CD8-positive, alpha-beta memory T cell (primary cell): ENCODE results near the gene DOCK4. TPM values are rescaled to one million over a fixed set of nuclear protein-coding genes. Genes with fewer than 3 reads are reported as not detected.

Source experiments
- CTCF ChIA-PET: fragments of 350-600 bp; sonication (Branson Sonifier 250); formaldehyde crosslinking; loops from one replicate; lab custom pipeline; 2021; ENCODE audit warnings: antibody characterized with exemption; lab: Charles Lee
- POLR2A ChIA-PET: fragments of 350-600 bp; sonication (Branson Sonifier 250); formaldehyde crosslinking; loops from one replicate; lab custom pipeline; 2021; ENCODE audit warnings: antibody characterized with exemption; lab: Charles Lee
- DNase-seq, 5 donors: peaks; one replicate each; pipeline versions ENCODE4 v3.0.0 to v3.0.0-alpha.2; 2020 to 2022; ENCODE audit warnings: mixed read lengths in 1 of 5
- H3K27ac ChIP-seq: one replicate; pipeline ENCODE4 v1.7.0; 2013; ENCODE audit warnings: low read depth, mild to moderate bottlenecking, low read length, moderate library complexity
- H3K27me3 ChIP-seq: 2 replicates; pipeline ENCODE4 v1.7.0; 2013; ENCODE audit warnings: low read length, mild to moderate bottlenecking; ENCODE audit not compliant: insufficient read depth, poor library complexity, severe bottlenecking
- H3K36me3 ChIP-seq: 2 replicates; pipeline ENCODE4 v1.7.0; 2013; ENCODE audit warnings: mild to moderate bottlenecking, low read length, moderate library complexity; ENCODE audit not compliant: insufficient read depth
- H3K4me1 ChIP-seq: 2 replicates; pipeline ENCODE4 v1.7.0; 2013; ENCODE audit warnings: mild to moderate bottlenecking, low read length, moderate library complexity; ENCODE audit not compliant: insufficient read depth
- H3K4me3 ChIP-seq: 2 replicates; pipeline ENCODE4 v1.7.0; 2013; ENCODE audit warnings: mild to moderate bottlenecking, low read length
- H3K9me3 ChIP-seq: 2 replicates; pipeline ENCODE4 v1.7.0; 2013; ENCODE audit warnings: mild to moderate bottlenecking, low read length
- H3K27ac Mint-ChIP-seq, 8 donors: one replicate each; pipeline ENCODE4 v1.8.0; 2020 to 2021; ENCODE audit warnings: mixed read lengths in 8 of 8, mild to moderate bottlenecking in 6 of 8, inconsistent platforms in 3 of 8, moderate library complexity in 3 of 8
- H3K27me3 Mint-ChIP-seq, 2 donors: one replicate each; pipeline ENCODE4 v1.8.0; 2020 to 2021; ENCODE audit warnings: mixed read lengths in 2 of 2, mild to moderate bottlenecking in 1 of 2, moderate library complexity in 1 of 2
- H3K36me3 Mint-ChIP-seq, 3 donors: one replicate each; pipeline ENCODE4 v1.8.0; 2020 to 2021; ENCODE audit warnings: mixed read lengths in 3 of 3, inconsistent platforms in 1 of 3, mild to moderate bottlenecking in 1 of 3
- H3K4me1 Mint-ChIP-seq, 3 donors: one replicate each; pipeline ENCODE4 v1.8.0; 2020 to 2021; ENCODE audit warnings: mixed read lengths in 3 of 3, inconsistent platforms in 1 of 3, mild to moderate bottlenecking in 1 of 3
- H3K4me3 Mint-ChIP-seq, 7 donors: one replicate each; pipeline ENCODE4 v1.8.0; 2020 to 2021; ENCODE audit warnings: mixed read lengths in 7 of 7, mild to moderate bottlenecking in 6 of 7, moderate library complexity in 4 of 7, inconsistent platforms in 2 of 7
- H3K9me3 Mint-ChIP-seq, 5 donors: one replicate each; pipeline ENCODE4 v1.8.0; 2020 to 2022; ENCODE audit warnings: mixed read lengths in 5 of 5, mild to moderate bottlenecking in 3 of 5, moderate library complexity in 2 of 5, inconsistent platforms in 1 of 5
- polyA plus RNA-seq: library from polyadenylated mRNA; unstranded; fragments of 300-500 nt; fragmentation: Illumina TruSeq; gene quantifications from one replicate; pipeline ENCODE4 v1.2.3, GENCODE V29; 2021
- total RNA-seq, 2 experiments: library from RNA; stranded (reverse); gene quantifications; one replicate each; pipeline ENCODE4 v1.2.3, GENCODE V29; 2021

Gene DOCK4
- total and polyA plus RNA-seq, 3 experiments from 2014 or later: 1.2 TPM; not detected in 1

DNA sequence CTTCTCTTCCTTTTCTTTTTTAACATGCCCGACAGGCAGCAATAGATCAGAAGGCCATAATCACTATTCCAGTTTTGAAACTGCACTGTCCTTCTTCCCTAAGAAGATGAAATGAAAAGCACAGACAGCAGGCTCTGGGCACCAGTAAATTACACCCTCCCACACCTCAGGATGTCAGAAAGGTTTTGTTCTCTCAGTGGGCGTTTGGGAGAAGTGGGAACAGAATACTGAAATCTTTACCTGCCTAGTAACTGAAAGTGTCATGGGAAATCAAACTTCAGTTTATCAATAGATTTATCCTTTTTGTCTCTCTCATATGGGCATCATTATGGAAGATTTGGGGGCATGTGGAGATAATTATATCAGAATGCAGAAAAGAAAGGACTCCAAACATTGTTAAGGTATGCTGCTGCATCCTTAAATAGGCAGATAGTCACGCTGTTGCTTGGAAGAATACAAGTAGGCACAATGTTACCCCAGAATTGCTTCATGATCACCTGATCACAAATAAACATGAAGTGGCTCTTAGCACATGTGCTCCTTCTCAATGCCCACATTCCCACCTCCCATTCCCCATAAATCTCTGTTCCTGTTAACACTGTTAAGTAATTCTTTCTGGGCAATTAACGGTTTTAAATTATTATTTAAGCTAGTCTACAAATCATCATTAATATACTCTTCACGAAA is 113.3 kb downstream of the DOCK4 start:
- Mint-ChIP-seq H3K4me1 (no peaks in the 10 kb centered on the region), H3K9me3 (peaks cover 0 to 4% (median 0%) of the 10 kb centered on the region in 5 donors), H3K4me3 (no peak overlapping the region), H3K27ac (no peak overlapping the region), H3K27me3 (peaks cover under 1 to 14% of the 10 kb centered on the region in 2 donors), H3K36me3 (no peaks in the 10 kb centered on the region)
- ChIA-PET CTCF (no interaction called here), POLR2A (no interaction called here)
- Histone ChIP-seq H3K36me3 (no peaks in the 10 kb centered on the region), H3K9me3 (no peaks in the 10 kb centered on the region), H3K4me1 (no peaks in the 10 kb centered on the region), H3K4me3 (no peak overlapping the region), H3K27me3 (no peaks in the 10 kb centered on the region), H3K27ac (no peak overlapping the region)
- no peak for DNase-seq

- Histone ChIP-seq H3K9me3 (no peaks in the 10 kb centered on the region), H3K27ac (no peak overlapping the region), H3K4me1 (no peaks in the 10 kb centered on the region), H3K27me3 (no peaks in the 10 kb centered on the region), H3K36me3 (no peaks in the 10 kb centered on the region), H3K4me3 (no peak overlapping the region)
- Mint-ChIP-seq H3K9me3 (peaks cover 0 to 4% (median 0%) of the 10 kb centered on the region in 5 donors), H3K4me1 (no peaks in the 10 kb centered on the region), H3K4me3 (no peak overlapping the region), H3K27ac (no peak overlapping the region), H3K36me3 (no peaks in the 10 kb centered on the region), H3K27me3 (peaks cover 3 to 14% of the 10 kb centered on the region in 2 donors)
- ChIA-PET POLR2A (no interaction called here), CTCF (no interaction called here)
- DNase-seq: no peak
Measured at GRCh38 chr7:112092306-112092705, 113.9 kb downstream of the DOCK4 start.

DNA sequence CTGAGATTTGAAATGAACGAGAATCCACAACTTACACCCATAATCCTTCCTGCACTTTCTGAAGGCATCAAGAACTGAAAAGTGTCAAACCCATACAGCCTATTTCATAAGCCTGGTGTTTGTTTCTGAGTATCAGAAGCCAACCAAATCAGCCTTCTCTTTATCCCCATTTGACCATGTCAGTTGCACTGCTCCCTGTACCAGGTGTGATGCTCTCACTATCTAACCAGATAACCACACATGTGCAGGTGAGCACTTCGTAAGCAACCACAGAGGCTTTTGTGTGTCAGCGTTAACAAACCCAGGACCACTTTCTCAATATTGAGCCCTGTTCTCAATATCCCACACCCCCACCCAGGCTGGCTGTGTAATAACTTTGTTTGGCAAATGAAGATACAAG is 114.4 kb downstream of the DOCK4 start:
- H3K4me1 Mint-ChIP-seq: no peaks in the 10 kb centered on the region
- H3K9me3 Mint-ChIP-seq: peaks cover 0 to 4% (median 0%) of the 10 kb centered on the region in 5 donors
- ChIA-PET CTCF (no interaction called here), POLR2A (no interaction called here)
- Histone ChIP-seq H3K4me1 (no peaks in the 10 kb centered on the region), H3K9me3 (no peaks in the 10 kb centered on the region), H3K27ac (no peak overlapping the region), H3K4me3 (no peak overlapping the region), H3K27me3 (no peaks in the 10 kb centered on the region), H3K36me3 (no peaks in the 10 kb centered on the region)
- no peak overlapping the region for H3K4me3 Mint-ChIP-seq
- no peaks in the 10 kb centered on the region for H3K36me3 Mint-ChIP-seq
- DNase-seq: no peak
- no peak overlapping the region for H3K27ac Mint-ChIP-seq
- peaks cover 3 to 14% of the 10 kb centered on the region in 2 donors for H3K27me3 Mint-ChIP-seq

- Mint-ChIP-seq H3K9me3 (peaks cover 0 to 4% (median 0%) of the 10 kb centered on the region in 5 donors), H3K4me3 (no peak overlapping the region), H3K27ac (no peak overlapping the region), H3K36me3 (no peaks in the 10 kb centered on the region), H3K27me3 (peaks cover 3 to 20% of the 10 kb centered on the region in 2 donors), H3K4me1 (no peaks in the 10 kb centered on the region)
- no peak overlapping the region for H3K27ac ChIP-seq
- POLR2A ChIA-PET: no interaction called here
- no peak overlapping the region for H3K4me3 ChIP-seq
- DNase-seq: no peak
- CTCF ChIA-PET: no interaction called here
- no peaks in the 10 kb centered on the region for H3K9me3 ChIP-seq
- H3K27me3 ChIP-seq: no peaks in the 10 kb centered on the region
- no peaks in the 10 kb centered on the region for H3K36me3 ChIP-seq
- no peaks in the 10 kb centered on the region for H3K4me1 ChIP-seq
Measured at GRCh38 chr7:112089551-112089950, 116.6 kb downstream of the DOCK4 start.

DNA sequence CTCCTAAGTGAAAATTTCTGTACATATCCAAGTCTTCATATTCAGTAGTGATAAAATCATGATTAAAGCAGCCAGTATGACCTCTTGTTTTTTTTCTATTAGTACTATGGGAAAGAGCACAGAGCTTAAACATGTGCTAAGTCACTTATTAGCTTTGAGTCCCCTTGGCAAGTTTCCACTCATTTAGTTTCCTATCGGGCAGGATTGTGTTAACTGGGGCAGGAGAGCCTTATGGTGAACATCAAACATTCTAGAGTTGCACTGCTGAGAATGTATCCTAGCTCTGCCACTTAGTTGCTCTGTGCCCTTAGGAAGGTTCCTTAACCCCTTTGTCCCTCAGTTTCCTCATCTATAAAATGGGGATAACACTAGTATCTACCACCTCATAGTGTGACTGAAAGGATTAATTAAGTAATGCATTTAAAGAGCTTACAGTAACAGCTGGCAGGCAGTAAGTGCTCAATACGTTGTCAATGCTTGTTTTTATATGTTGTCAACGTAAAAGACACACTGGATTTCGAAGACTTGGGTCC is 117.6 kb downstream of the DOCK4 start:
- Histone ChIP-seq H3K4me3 (no peak overlapping the region), H3K9me3 (no peaks in the 10 kb centered on the region), H3K27ac (no peak overlapping the region), H3K27me3 (no peaks in the 10 kb centered on the region), H3K4me1 (no peaks in the 10 kb centered on the region), H3K36me3 (no peaks in the 10 kb centered on the region)
- no peak overlapping the region for H3K27ac Mint-ChIP-seq
- H3K36me3 Mint-ChIP-seq: no peaks in the 10 kb centered on the region
- H3K9me3 Mint-ChIP-seq: peaks cover 0 to 4% (median 0%) of the 10 kb centered on the region in 5 donors
- H3K4me3 Mint-ChIP-seq: no peak overlapping the region
- ChIA-PET CTCF (no interaction called here), POLR2A (no interaction called here)
- H3K27me3 Mint-ChIP-seq: peaks cover 3 to 24% of the 10 kb centered on the region in 2 donors
- H3K4me1 Mint-ChIP-seq: no peaks in the 10 kb centered on the region
- DNase-seq: no peak

- H3K36me3 Mint-ChIP-seq: no peaks in the 10 kb centered on the region
- Histone ChIP-seq H3K4me1 (no peaks in the 10 kb centered on the region), H3K27me3 (no peaks in the 10 kb centered on the region), H3K9me3 (no peaks in the 10 kb centered on the region), H3K36me3 (no peaks in the 10 kb centered on the region), H3K4me3 (no peak overlapping the region), H3K27ac (no peak overlapping the region)
- ChIA-PET POLR2A (no interaction called here), CTCF (no interaction called here)
- no peaks in the 10 kb centered on the region for H3K4me1 Mint-ChIP-seq
- H3K27me3 Mint-ChIP-seq: peaks cover 3 to 17% of the 10 kb centered on the region in 2 donors
- H3K9me3 Mint-ChIP-seq: no peaks in the 10 kb centered on the region
- no peak overlapping the region for H3K27ac Mint-ChIP-seq
- no peak for DNase-seq
- no peak overlapping the region for H3K4me3 Mint-ChIP-seq
Measured at GRCh38 chr7:112086496-112087254, 119.5 kb downstream of the DOCK4 start.

- H3K4me3 Mint-ChIP-seq: no peak overlapping the region
- no peak overlapping the region for H3K27ac Mint-ChIP-seq
- peaks cover 2 to 7% (median 5%) of the 10 kb centered on the region in 3 donors for H3K4me1 Mint-ChIP-seq
- ChIA-PET CTCF (no interaction called here), POLR2A (no interaction called here)
- no peaks in the 10 kb centered on the region for H3K9me3 ChIP-seq
- H3K27me3 ChIP-seq: no peaks in the 10 kb centered on the region
- H3K27me3 Mint-ChIP-seq: peaks cover 3 to 23% of the 10 kb centered on the region in 2 donors
- no peaks in the 10 kb centered on the region for H3K4me1 ChIP-seq
- no peak overlapping the region for H3K4me3 ChIP-seq
- no peak overlapping the region for H3K27ac ChIP-seq
- H3K36me3 Mint-ChIP-seq: no peaks in the 10 kb centered on the region
- DNase-seq: no peak
- no peaks in the 10 kb centered on the region for H3K9me3 Mint-ChIP-seq
- no peaks in the 10 kb centered on the region for H3K36me3 ChIP-seq
Measured at GRCh38 chr7:112084520-112084971, 121.7 kb downstream of the DOCK4 start.

DNA sequence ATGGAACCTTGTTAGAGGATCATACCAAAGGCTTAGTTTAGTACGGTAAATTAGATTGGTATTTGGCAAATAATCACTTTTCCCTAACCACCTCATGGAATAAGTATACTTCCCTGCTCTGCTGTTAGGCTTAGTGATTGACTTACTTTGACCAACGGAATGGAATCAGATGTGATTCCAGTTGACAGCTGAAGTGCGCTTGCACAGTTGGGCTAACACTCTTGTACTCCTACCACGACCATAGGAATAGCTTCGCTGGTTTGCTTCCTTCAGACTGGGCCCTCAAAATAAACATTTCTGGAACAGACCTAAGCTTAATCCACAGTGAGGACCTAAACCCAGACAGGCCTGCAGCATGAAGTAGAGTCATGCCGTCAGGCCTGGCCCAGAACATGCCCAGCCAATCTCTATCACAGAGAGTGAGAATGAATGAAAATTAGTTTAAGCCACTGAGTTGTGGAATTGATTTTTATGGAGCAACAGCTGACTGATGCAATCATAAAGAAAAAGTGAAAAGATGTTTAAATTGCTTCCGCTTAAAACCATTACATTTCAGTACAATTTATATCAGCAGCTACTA is 122.3 kb downstream of the DOCK4 start:
- no peak for DNase-seq
- Mint-ChIP-seq H3K27me3 (peaks cover 3 to 24% of the 10 kb centered on the region in 2 donors), H3K9me3 (peaks cover 0 to 2% (median 0%) of the 10 kb centered on the region in 5 donors), H3K4me3 (no peak overlapping the region), H3K27ac (no peak overlapping the region), H3K4me1 (peaks cover 2 to 7% (median 5%) of the 10 kb centered on the region in 3 donors), H3K36me3 (no peaks in the 10 kb centered on the region)
- no peaks in the 10 kb centered on the region for H3K4me1 ChIP-seq
- H3K27me3 ChIP-seq: no peaks in the 10 kb centered on the region
- POLR2A ChIA-PET: no interaction called here
- no peaks in the 10 kb centered on the region for H3K36me3 ChIP-seq
- H3K9me3 ChIP-seq: no peaks in the 10 kb centered on the region
- CTCF ChIA-PET: no interaction called here
- no peak overlapping the region for H3K27ac ChIP-seq
- H3K4me3 ChIP-seq: no peak overlapping the region
